ENCODE results near the gene SIPA1L2.

GRCh38 chr1:232602622-232603021 lies 27.3 kb downstream of the SIPA1L2 start:
- no peak for TF ChIP-seq CTCF (conservative IDR thresholded peaks at IDR 0.05; ENCODE audit: low read depth, low read length)
- no peak for TF ChIP-seq MXI1 (IDR thresholded peaks at IDR 0.05; ENCODE audit: borderline replicate concordance, low read depth, low read length)
- TF ChIP-seq POLR2A (IDR thresholded peaks at IDR 0.05; ENCODE audit: low read depth, low read length), result no peak
- TF ChIP-seq CEBPB (IDR thresholded peaks at IDR 0.05; ENCODE audit: low read depth, low read length), result no peak
- TF ChIP-seq FOS (IDR thresholded peaks at IDR 0.05; ENCODE audit: low read depth, low read length), result no peak
- no peak for TF ChIP-seq SMC3 (IDR thresholded peaks at IDR 0.05; ENCODE audit: low read depth, low read length)
- TF ChIP-seq BHLHE40 (IDR thresholded peaks at IDR 0.05; ENCODE audit: low read depth, low read length), result no peak
- TF ChIP-seq RCOR1 (IDR thresholded peaks at IDR 0.05; ENCODE audit: insufficient replicate concordance, low read length), result no peak
- no peak for TF ChIP-seq CHD1 (IDR thresholded peaks at IDR 0.05; ENCODE audit: low read depth, low read length)
- TF ChIP-seq MAFK (IDR thresholded peaks at IDR 0.05; ENCODE audit: low read depth, low read length), result no peak
- no peak for TF ChIP-seq USF2 (IDR thresholded peaks at IDR 0.05; ENCODE audit: low read depth, low read length)
- no peak for TF ChIP-seq RAD21 (IDR thresholded peaks at IDR 0.05; ENCODE audit: low read length)
- TF ChIP-seq ELK1 (IDR thresholded peaks at IDR 0.05; ENCODE audit: borderline replicate concordance, low read depth, low read length), result no peak
- no peak for TF ChIP-seq MAZ (IDR thresholded peaks at IDR 0.05; ENCODE audit: borderline replicate concordance, low read depth, low read length)

Measured in IMR-90 (cell line).